HepG2 (cell line): ENCODE results near the gene BCL2L1. TPM values are rescaled to one million over a fixed set of nuclear protein-coding genes. Genes with fewer than 3 reads are reported as not detected.

ENCODE experiments used
- ATAC-seq: fragments of 200-7000 bp; cut with Tn5 transposase; 3 replicates; pipeline ENCODE4 v1.9.1; 2020; ENCODE audit warnings: mild to moderate bottlenecking, moderate library complexity
- BruUV-seq: library from RNA; stranded (reverse); fragments of 400-500 nt; replicated peaks from 2 replicates; lab custom pipeline; 2021; lab: Mats Ljungman, UMichigan
- CTCF ChIA-PET: fragments of 300-600 bp; formaldehyde crosslinking; extraction: SDS; loops from one replicate; lab custom pipeline; 2021; ENCODE audit warnings: low total read pairs, inconsistent platforms, low intra/inter-chr PET ratio; lab: Yijun Ruan, JAX
- POLR2A ChIA-PET: fragments of 350-600 bp; sonication (Branson Sonifier 250); formaldehyde crosslinking; loops from one replicate; lab custom pipeline; 2020; ENCODE audit warnings: antibody characterized with exemption, inconsistent platforms; lab: Yijun Ruan, JAX
- DNase-seq: peaks from one replicate; pipeline ENCODE4 v3.0.0-alpha.2; 2015; ENCODE audit warnings: low spot score
- FAIRE-seq: peaks from 3 replicates; lab custom pipeline; 2011; peaks lifted over from hg19 to GRCh38; lab: Jason Lieb, UNC
- H2AFZ ChIP-seq: one replicate; pipeline ENCODE4 v1.6.1; 2011; ENCODE audit warnings: low read length, inconsistent platforms
- H3K27ac ChIP-seq: fragments of 300-600 bp; 3 replicates; pipeline ENCODE4 v1.8.0; 2011; ENCODE audit warnings: mixed run types, mild to moderate bottlenecking, mixed read lengths, low read length, inconsistent platforms; ENCODE audit not compliant: insufficient read depth; ENCODE audit errors: extremely low read length
- H3K27me3 ChIP-seq, 2 experiments: fragments of 200-600 bp in 1 of 2; 2 replicates in 1 of 2; 3 replicates in 1 of 2; pipeline versions ENCODE4 v1.6.0 to v1.8.0; 2011; ENCODE audit warnings: low read length in 2 of 2, mild to moderate bottlenecking in 2 of 2, moderate library complexity in 2 of 2, inconsistent platforms in 1 of 2; ENCODE audit not compliant: insufficient read depth in 2 of 2, control insufficient read depth in 1 of 2
- H3K36me3 ChIP-seq, 2 experiments: fragments of 200-600 bp in 1 of 2; replicated peaks in 1 of 2; 2 replicates in 1 of 2; 3 replicates in 1 of 2; pipeline versions ENCODE4 v1.5.1 to v1.8.0; 2011; ENCODE audit warnings: low read length in 2 of 2, inconsistent platforms in 1 of 2; ENCODE audit not compliant: insufficient read depth in 2 of 2, control insufficient read depth in 1 of 2
- H3K4me1 ChIP-seq: 2 replicates; pipeline ENCODE4 v1.5.1; 2012; ENCODE audit warnings: low read length, inconsistent platforms; ENCODE audit not compliant: insufficient read depth
- H3K4me2 ChIP-seq: 2 replicates; pipeline ENCODE4 v1.6.0; 2011; ENCODE audit warnings: low read depth, low read length, inconsistent platforms
- H3K4me3 ChIP-seq, 3 experiments: fragments of 200-600 bp in 1 of 3; sonication (generic), shearing (Covaris generic) in 1 of 3; replicated peaks in 1 of 3; 2 replicates each; pipeline ENCODE4 v1.5.1; 2011 to 2016; ENCODE audit warnings: low read length in 3 of 3, inconsistent platforms in 2 of 3, low read depth in 2 of 3, mild to moderate bottlenecking in 2 of 3, control low read depth in 1 of 3, mixed read lengths in 1 of 3; ENCODE audit not compliant: insufficient read depth in 1 of 3
- H3K79me2 ChIP-seq: one replicate; pipeline ENCODE4 v1.6.1; 2011; ENCODE audit warnings: low read length, inconsistent platforms; ENCODE audit not compliant: insufficient read depth
- H3K9ac ChIP-seq: 2 replicates; pipeline ENCODE4 v1.6.0; 2011; ENCODE audit warnings: mild to moderate bottlenecking, low read depth, low read length, inconsistent platforms; ENCODE audit not compliant: insufficient read depth
- H3K9me3 ChIP-seq: 2 replicates; pipeline ENCODE4 v1.5.1; 2012; ENCODE audit warnings: mild to moderate bottlenecking, low read length
- H4K20me1 ChIP-seq: 2 replicates; pipeline ENCODE4 v1.6.0; 2011; ENCODE audit warnings: inconsistent platforms, mild to moderate bottlenecking, low read length, moderate library complexity; ENCODE audit not compliant: insufficient read depth
- ARID2 ChIP-seq: sonication (generic); formaldehyde crosslinking; IDR thresholded peaks from 2 replicates; pipeline ENCODE4 v1.8.1; 2022; ENCODE audit warnings: mild to moderate bottlenecking, missing genetic modification reagents, borderline replicate concordance
- EP300 ChIP-seq, 3 experiments: sonication (generic) in 1 of 3; formaldehyde crosslinking in 1 of 3; IDR thresholded peaks; 2 replicates each; pipeline versions ENCODE4 v1.5.1 to v1.6.1; 2011 to 2020; ENCODE audit warnings: low read depth in 2 of 3, low read length in 2 of 3, borderline replicate concordance in 1 of 3, improper control_type of control experiment in 1 of 3, mild to moderate bottlenecking in 1 of 3, missing genetic modification reagents in 1 of 3, moderate library complexity in 1 of 3
- ETV6 ChIP-seq: sonication (generic); formaldehyde crosslinking; conservative IDR thresholded peaks from 2 replicates; pipeline ENCODE4 v1.4.0; 2020; ENCODE audit warnings: missing genetic modification reagents
- FOXK2 ChIP-seq: fragments of 450-650 bp; IDR thresholded peaks from 2 replicates; pipeline ENCODE4 v1.6.1; 2016
- HOXA3 ChIP-seq: sonication (generic); formaldehyde crosslinking; IDR thresholded peaks from 2 replicates; pipeline ENCODE4 v1.5.0; 2020; ENCODE audit warnings: missing genetic modification reagents
- KLF13 ChIP-seq: sonication (generic); formaldehyde crosslinking; IDR thresholded peaks from 2 replicates; pipeline ENCODE4 v1.4.0; 2020; ENCODE audit warnings: mild to moderate bottlenecking, missing genetic modification reagents
- MAZ ChIP-seq, 2 experiments: sonication (generic) in 1 of 2; formaldehyde crosslinking in 1 of 2; IDR thresholded peaks; 2 replicates each; pipeline versions ENCODE4 v1.5.0 to v1.6.1; 2012 to 2020; ENCODE audit warnings: low read depth in 2 of 2, mild to moderate bottlenecking in 2 of 2, borderline replicate concordance in 1 of 2, improper control_type of control experiment in 1 of 2, low read length in 1 of 2, missing genetic modification reagents in 1 of 2, moderate library complexity in 1 of 2
- NCOR1 ChIP-seq: fragments of 200-600 bp; sonication (generic); IDR thresholded peaks from 2 replicates; pipeline ENCODE4 v1.7.0; 2017; ENCODE audit warnings: antibody characterized with exemption, low read length, borderline replicate concordance
- NFE2 ChIP-seq: sonication (generic); formaldehyde crosslinking; IDR thresholded peaks from 2 replicates; pipeline ENCODE4 v1.4.0; 2020; ENCODE audit warnings: missing genetic modification reagents
- NKX3-1 ChIP-seq: sonication (generic); formaldehyde crosslinking; IDR thresholded peaks from 2 replicates; pipeline ENCODE4 v1.5.0; 2020; ENCODE audit warnings: missing genetic modification reagents
- SMAD9 ChIP-seq: sonication (generic); formaldehyde crosslinking; IDR thresholded peaks from 2 replicates; pipeline ENCODE4 v1.5.1; 2020; ENCODE audit warnings: mild to moderate bottlenecking, missing genetic modification reagents
- SOX5 ChIP-seq: IDR thresholded peaks from 2 replicates; pipeline ENCODE4 v1.6.1; 2016; ENCODE audit warnings: borderline replicate concordance
- SRF ChIP-seq: IDR thresholded peaks from 2 replicates; pipeline ENCODE4 v1.6.1; 2011; ENCODE audit warnings: mild to moderate bottlenecking, low read depth, low read length, moderate library complexity
- STAG1 ChIP-seq: sonication (generic); formaldehyde crosslinking; IDR thresholded peaks from 2 replicates; pipeline ENCODE4 v1.4.0; 2020; ENCODE audit warnings: missing genetic modification reagents
- YY1 ChIP-seq: IDR thresholded peaks from 2 replicates; pipeline ENCODE4 v1.6.1; 2011; ENCODE audit warnings: low read length, low read depth, moderate library complexity, mild to moderate bottlenecking; ENCODE audit not compliant: insufficient read depth, insufficient replicate concordance
- ZKSCAN1 ChIP-seq: fragments of 150-350 bp; IDR thresholded peaks from 2 replicates; pipeline ENCODE4 v1.6.1; 2014; ENCODE audit warnings: low read length
- ZNF17 ChIP-seq: sonication (generic); formaldehyde crosslinking; IDR thresholded peaks from 2 replicates; pipeline ENCODE4 v1.5.0; 2020; ENCODE audit warnings: mild to moderate bottlenecking, missing genetic modification reagents
- ZNF180 ChIP-seq: sonication (generic); formaldehyde crosslinking; IDR thresholded peaks from 2 replicates; pipeline ENCODE4 v1.4.0; 2020; ENCODE audit warnings: low read depth, missing genetic modification reagents, borderline replicate concordance
- ZNF264 ChIP-seq: sonication (generic); formaldehyde crosslinking; IDR thresholded peaks from 2 replicates; pipeline ENCODE4 v1.4.0; 2020; ENCODE audit warnings: missing genetic modification reagents
- ZNF326 ChIP-seq: sonication (generic); formaldehyde crosslinking; IDR thresholded peaks from 2 replicates; pipeline ENCODE4 v1.4.0; 2020; ENCODE audit warnings: missing genetic modification reagents, borderline replicate concordance
- ZNF350 ChIP-seq: sonication (generic); formaldehyde crosslinking; IDR thresholded peaks from 2 replicates; pipeline ENCODE4 v1.4.0; 2020; ENCODE audit warnings: mild to moderate bottlenecking, low read depth, missing genetic modification reagents, borderline replicate concordance
- ZNF451 ChIP-seq: sonication (generic); formaldehyde crosslinking; IDR thresholded peaks from 2 replicates; pipeline ENCODE4 v1.5.0; 2020; ENCODE audit warnings: mild to moderate bottlenecking, missing genetic modification reagents
- ZNF776 ChIP-seq: sonication (generic); formaldehyde crosslinking; IDR thresholded peaks from 2 replicates; pipeline ENCODE4 v1.4.0; 2020; ENCODE audit warnings: mild to moderate bottlenecking, missing genetic modification reagents
- WGBS: methylation state at CpG from one replicate; pipeline ENCODE4 v1.1.6; 2017; ENCODE audit warnings: low lambda C conversion rate; 5-methylcytosine and 5-hydroxymethylcytosine counted together
- in situ Hi-C: cut with HindIII; loops from 2 replicates; pipeline ENCODE4 v1.10.0; 2017; ENCODE audit warnings: low pct_unique_long_range_greater_than_20kb; ENCODE audit not compliant: extremely low pct_ligation_motif_present
- intact Hi-C: fragments of 100-400 bp; cut with micrococcal nuclease; formaldehyde crosslinking; loops from one replicate; pipeline ENCODE4 v1.10.0; 2022; ENCODE audit not compliant: unreplicated experiment
- polyA plus RNA-seq, 8 experiments: library from polyadenylated mRNA; depleted of rRNA in 3 of 8; stranded (reverse) in 7 of 8; unstranded in 1 of 8; fragments of >200 nt; fragmentation: Illumina TruSeq in 4 of 8; extraction: Trizol in 4 of 8; gene quantifications; 2 replicates each; pipeline versions ENCODE4 v1.2.1 to v1.2.3, GENCODE V29; 2011 to 2016; ENCODE audit warnings: low read depth in 4 of 8, missing spikeins in 1 of 8, mixed read lengths in 1 of 8; ENCODE audit not compliant: insufficient read depth in 1 of 8
- total RNA-seq, 5 experiments: library from RNA; depleted of rRNA; stranded (reverse); fragments of >200 nt; fragmentation: Illumina TruSeq; extraction: Trizol; gene quantifications; 2 replicates each; pipeline ENCODE4 v1.2.3, GENCODE V29; 2016; ENCODE audit warnings: low read depth in 1 of 5

Gene BCL2L1
- total and polyA plus RNA-seq, 2 of the 13 experiments (the other 11 are each of a cell fraction or from before 2014, with no cell fraction given) = 164 to 258 TPM

- intact Hi-C loops (loop anchor here (1.0 to 5.0 kb wide), 3 partner anchors 15 to 59 kb away; no protein-coding TSS in a partner anchor), in situ Hi-C loops (loop anchor here (5.0 kb wide), 1 partner anchor 58 kb away; the partner anchor contains the start of gene BCL2L1)
- BruUV-seq = TSS peak; percentile 8
- Histone ChIP-seq H3K27me3 (no peaks in the 10 kb centered on the region), H3K36me3 (peaks cover 29 to 36% of the 10 kb centered on the region in 2 experiments), H3K4me3 (peak overlapping the region in 1 of 3 experiments; percentile 37; a peak in 2 of 6 replicates), H3K9ac (peak overlapping the region; percentile 61), H3K4me1 (peaks cover 87% of the 10 kb centered on the region), H3K4me2 (peak overlapping the region; percentile 74), H3K79me2 (peaks cover 25% of the 10 kb centered on the region), H4K20me1 (peaks cover 13% of the 10 kb centered on the region; the same call in 1 of the 2 replicates), H3K27ac (peak overlapping the region; percentile 77), H2AFZ (no peak overlapping the region), H3K9me3 (no peaks in the 10 kb centered on the region)
- ChIA-PET POLR2A (interaction anchor here (0.6 to 16.2 kb wide), 20 partner anchors 8 to 94 kb away, joined by 3 to 1981 read pairs (median 6); partner anchors contain the start of genes BCL2L1, ID1 and TPX2), CTCF (interaction anchor here (1.0 to 5.9 kb wide), 2 partner anchors 32 to 60 kb away, joined by 3 to 100 read pairs; partner anchors contain the start of gene BCL2L1)
- peak; percentile 97 for DNase-seq
- peak; percentile 92 for FAIRE-seq
- peak; percentile 84 for ATAC-seq
- 3% methylated on average over 11 of the region's 11 CpGs for WGBS
- TF ChIP-seq SMAD9 (CRISPR knock-in tag) (0 out of 2 replicates have a peak, but pooled peaks have one; percentile 56), ZNF264 (no peak), NKX3-1 (no peak), MAZ (IDR thresholded peaks at IDR 0.05; ENCODE audit: borderline replicate concordance, low read depth, low read length) (peak; percentile 75; the same call in 1 of the 2 replicates), MAZ (CRISPR knock-in tag; IDR thresholded peaks at IDR 0.05; ENCODE audit: low read depth) (peak; percentile 63), ZKSCAN1 (no peak), ZNF451 (CRISPR knock-in tag) (peak; percentile 36; the same call in 1 of the 2 replicates), NCOR1 (peak; percentile 90), ZNF180 (CRISPR knock-in tag) (no peak), ZNF17 (CRISPR knock-in tag) (no peak), SRF (0 out of 2 replicates have a peak, but pooled peaks have one; percentile 4), EP300 (IDR thresholded peaks at IDR 0.05; ENCODE audit: low read depth in 2 of 2, low read length in 2 of 2) (peak; percentile 25 to 90), EP300 (CRISPR knock-in tag; IDR thresholded peaks at IDR 0.05; ENCODE audit: borderline replicate concordance) (peak; percentile 79), FOXK2 (no peak), ARID2 (peak; percentile 94), ZNF350 (peak; percentile 97), ZNF326 (CRISPR knock-in tag) (peak; percentile 21; the same call in 1 of the 2 replicates), STAG1 (CRISPR knock-in tag) (peak; percentile 16), HOXA3 (peak; percentile 73), KLF13 (CRISPR knock-in tag) (no peak), ZNF776 (CRISPR knock-in tag) (no peak), YY1 (peak; percentile 24), SOX5 (CRISPR knock-in tag) (peak; percentile 96), ETV6 (peak; percentile 28; the same call in 1 of the 2 replicates), NFE2 (CRISPR knock-in tag) (no peak)
Measured at GRCh38 chr20:31663838-31664695, 58.6 kb downstream of the BCL2L1 start.
